Adrenal gland (tissue), 12 donors: ENCODE results near the gene WNT5A. TPM values are rescaled to one million over a fixed set of nuclear protein-coding genes. Genes with fewer than 3 reads are reported as not detected.

Experiments used
- DNase-seq, 7 donors: peaks; one replicate each; pipeline ENCODE4 v3.0.0-alpha.2; 2019 to 2020
- H3K27ac ChIP-seq, 5 donors: fragments of 200-600 bp; sonication (generic) in 4 of 5; 1 replicate in 3 of 5; 2 replicates in 2 of 5; pipeline versions ENCODE4 v1.5.1 to v1.8.0; 2016 to 2020; ENCODE audit warnings: mild to moderate bottlenecking in 1 of 5
- H3K27me3 ChIP-seq: fragments of 200-600 bp; 2 replicates; pipeline ENCODE4 v1.8.0; 2021
- H3K36me3 ChIP-seq, 2 donors: fragments of 200-600 bp; replicated peaks in 1 of 2; 1 replicate in 1 of 2; 2 replicates in 1 of 2; pipeline versions ENCODE4 v1.5.1 to v1.8.0; 2018 to 2022
- H3K4me1 ChIP-seq, 2 donors: fragments of 200-600 bp; replicated peaks in 1 of 2; 1 replicate in 1 of 2; 2 replicates in 1 of 2; pipeline versions ENCODE4 v1.5.1 to v1.8.0; 2018 to 2021
- H3K4me3 ChIP-seq, 4 donors: fragments of 200-600 bp; sonication (generic) in 3 of 4; one replicate each; pipeline ENCODE4 v1.5.1; 2016 to 2018
- H3K9me3 ChIP-seq, 3 donors: fragments of 200-600 bp; sonication (generic) in 1 of 3; replicated peaks in 1 of 3; 1 replicate in 2 of 3; 2 replicates in 1 of 3; pipeline versions ENCODE4 v1.5.1 to v1.8.0; 2016 to 2021
- POLR2A ChIP-seq, 2 donors: fragments of 450-650 bp; IDR thresholded peaks; one replicate each; pipeline ENCODE4 v1.6.1; 2017; ENCODE audit warnings: antibody characterized with exemption in 2 of 2, mild to moderate bottlenecking in 2 of 2, moderate library complexity in 1 of 2
- WGBS, 4 donors: extraction: QIAGEN DNeasy Blood & Tissue Kit in 2 of 4; methylation state at CpG; one replicate each; pipeline versions ENCODE4 v1.1.5 to v1.1.7; 2013 to 2017; 5-methylcytosine and 5-hydroxymethylcytosine counted together
- intact Hi-C, 2 donors: fragments of 100-400 bp; cut with DNase I; formaldehyde crosslinking; loops; one replicate each; pipeline versions ENCODE4 v1.14.1 to v1.15.0; 2022 to 2023
- polyA plus RNA-seq, 3 donors: library from polyadenylated mRNA; stranded (reverse); fragments of 200-250 nt in 2 of 3; fragments of 350-450 nt in 1 of 3; fragmentation: Illumina TruSeq in 1 of 3; extraction: RNeasy Lipid Tissue Mini Kit (QIAGEN cat#74804) in 1 of 3; gene quantifications; one replicate each; pipeline ENCODE4 v1.2.3, GENCODE V29; 2013 to 2014
- total RNA-seq, 9 donors: library from RNA; depleted of rRNA in 4 of 9; stranded (reverse); fragments of >200 nt in 4 of 9; fragments of 120-200 nt in 1 of 9; fragmentation: NEBNext Ultra II Directional in 1 of 9; extraction: Animal tissue kit (Norgen Biotek cat#: 25700) in 1 of 9; gene quantifications; one replicate each; pipeline versions ENCODE4 v1.1.0 to v1.2.4, GENCODE V29; 2013 to 2023
- TF ChIP-seq, protein P1 (sequence below), 6 experiments: fragments of 450-650 bp in 4 of 6; fragments of 200-600 bp in 2 of 6; sonication (generic) in 1 of 6; IDR thresholded peaks; 1 replicate in 5 of 6; 2 replicates in 1 of 6; pipeline versions ENCODE4 v1.5.1 to v1.8.0; 2016 to 2021; ENCODE audit warnings: antibody characterized with exemption in 6 of 6, mild to moderate bottlenecking in 2 of 6, moderate library complexity in 1 of 6
- donor health status: healthy with polysubstance abuse.
- donor health status: Bipolar disorder and iron deficiency.
- donor health status: DM: yes; HTN: yes; CAD: no.
- donor health status: DM: no; HTN: no; CAD: no.
- donor health status: DM: no; HTN: no; CAD: no.
- donor health status: DM: yes; HTN: yes; CAD: no.

Gene WNT5A
- total and polyA plus RNA-seq, 12 donors = 0.54 to 16.2 (median 2.9) TPM

- intact Hi-C loops = no loop called here
- WGBS, 4 donors = 63 to 69% (median 68%) methylated on average over 2 of the region's 2 CpGs
- Histone ChIP-seq H3K9me3 (no peaks in the 10 kb centered on the region), H3K27ac (no peak overlapping the region), H3K27me3 (no peaks in the 10 kb centered on the region), H3K4me1 (no peaks in the 10 kb centered on the region), H3K36me3 (no peaks in the 10 kb centered on the region), H3K4me3 (no peak overlapping the region)
- no peak for TF ChIP-seq POLR2A (IDR thresholded peaks at IDR 0.05)
- TF ChIP-seq, protein P1, sequence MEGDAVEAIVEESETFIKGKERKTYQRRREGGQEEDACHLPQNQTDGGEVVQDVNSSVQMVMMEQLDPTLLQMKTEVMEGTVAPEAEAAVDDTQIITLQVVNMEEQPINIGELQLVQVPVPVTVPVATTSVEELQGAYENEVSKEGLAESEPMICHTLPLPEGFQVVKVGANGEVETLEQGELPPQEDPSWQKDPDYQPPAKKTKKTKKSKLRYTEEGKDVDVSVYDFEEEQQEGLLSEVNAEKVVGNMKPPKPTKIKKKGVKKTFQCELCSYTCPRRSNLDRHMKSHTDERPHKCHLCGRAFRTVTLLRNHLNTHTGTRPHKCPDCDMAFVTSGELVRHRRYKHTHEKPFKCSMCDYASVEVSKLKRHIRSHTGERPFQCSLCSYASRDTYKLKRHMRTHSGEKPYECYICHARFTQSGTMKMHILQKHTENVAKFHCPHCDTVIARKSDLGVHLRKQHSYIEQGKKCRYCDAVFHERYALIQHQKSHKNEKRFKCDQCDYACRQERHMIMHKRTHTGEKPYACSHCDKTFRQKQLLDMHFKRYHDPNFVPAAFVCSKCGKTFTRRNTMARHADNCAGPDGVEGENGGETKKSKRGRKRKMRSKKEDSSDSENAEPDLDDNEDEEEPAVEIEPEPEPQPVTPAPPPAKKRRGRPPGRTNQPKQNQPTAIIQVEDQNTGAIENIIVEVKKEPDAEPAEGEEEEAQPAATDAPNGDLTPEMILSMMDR (IDR thresholded peaks at IDR 0.05) = no peak
- no peak for DNase-seq
Measured at GRCh38 chr3:55452886-55453285, 34.2 kb downstream of the WNT5A start.

- Histone ChIP-seq H3K4me1 (no peaks in the 10 kb centered on the region), H3K27me3 (no peaks in the 10 kb centered on the region), H3K4me3 (no peak overlapping the region), H3K9me3 (no peaks in the 10 kb centered on the region), H3K27ac (no peak overlapping the region), H3K36me3 (no peaks in the 10 kb centered on the region)
- WGBS, 4 donors = 52 to 71% (median 61%) methylated on average over 1 of the region's 1 CpG
- TF ChIP-seq, protein P1 (IDR thresholded peaks at IDR 0.05) = no peak
- no peak for TF ChIP-seq POLR2A (IDR thresholded peaks at IDR 0.05)
- intact Hi-C loops = no loop called here
- DNase-seq = no peak
Measured at GRCh38 chr3:55449527-55449926, 37.6 kb downstream of the WNT5A start.

DNA sequence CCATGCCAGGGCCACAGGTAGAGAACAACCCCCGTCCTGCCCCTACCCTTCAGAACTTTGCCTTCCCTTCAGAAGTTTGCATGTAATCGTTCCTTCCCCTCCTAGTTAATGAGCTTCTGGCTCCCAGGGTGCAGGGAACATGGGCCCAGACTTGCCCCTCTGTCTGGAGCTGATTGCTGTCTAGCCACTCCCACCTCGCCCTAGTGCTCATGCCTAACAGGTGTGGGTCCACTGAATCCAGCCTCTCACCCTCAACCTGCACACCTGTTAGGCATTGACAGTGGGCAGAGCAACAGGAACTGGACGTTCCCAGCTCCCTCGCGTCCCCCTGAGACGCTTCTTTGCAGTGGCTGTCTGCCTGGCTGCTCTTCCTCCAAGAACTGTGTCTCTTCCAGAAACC lies 40.3 kb downstream of the WNT5A start:
- 62 to 73% (median 69%) methylated on average over 7 of the region's 7 CpGs for WGBS, 4 donors
- intact Hi-C loops = no loop called here

DNA sequence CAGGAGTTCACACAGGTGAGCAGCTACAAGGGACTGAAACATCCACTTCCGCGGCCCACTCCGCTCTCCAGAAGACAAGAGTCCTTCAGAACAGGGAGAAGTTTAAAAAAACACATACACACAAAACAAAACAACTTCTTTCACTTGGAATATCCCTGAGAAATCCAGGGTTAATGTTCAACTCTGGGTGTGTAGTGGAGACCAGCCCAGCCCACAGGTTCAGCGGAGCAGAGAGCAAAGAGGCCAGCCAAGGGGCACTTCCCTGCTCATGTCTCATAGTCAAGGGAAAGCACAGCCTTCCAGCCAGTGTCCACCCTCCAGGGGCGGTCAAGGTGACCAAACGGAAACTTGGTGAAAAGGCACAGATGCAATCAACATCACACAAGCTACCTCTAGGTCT lies 41.6 kb downstream of the WNT5A start:
- Histone ChIP-seq H3K27ac (no peak overlapping the region), H3K27me3 (no peaks in the 10 kb centered on the region), H3K36me3 (no peaks in the 10 kb centered on the region), H3K4me1 (no peaks in the 10 kb centered on the region), H3K4me3 (no peak overlapping the region), H3K9me3 (no peaks in the 10 kb centered on the region)
- no peak for DNase-seq
- intact Hi-C loops = no loop called here
- no peak for TF ChIP-seq POLR2A (IDR thresholded peaks at IDR 0.05)
- TF ChIP-seq, protein P1 (IDR thresholded peaks at IDR 0.05) = no peak
- 67 to 91% (median 74%) methylated on average over 6 of the region's 6 CpGs for WGBS, 4 donors

More for the DNA sequence above, 40.3 kb downstream of the WNT5A start:
- DNase-seq = no peak
- Histone ChIP-seq H3K4me3 (no peak overlapping the region), H3K4me1 (no peaks in the 10 kb centered on the region), H3K27ac (no peak overlapping the region), H3K9me3 (no peaks in the 10 kb centered on the region), H3K27me3 (no peaks in the 10 kb centered on the region), H3K36me3 (no peaks in the 10 kb centered on the region)
- no peak for TF ChIP-seq POLR2A (IDR thresholded peaks at IDR 0.05)
- TF ChIP-seq, protein P1 (IDR thresholded peaks at IDR 0.05) = no peak
